B cell (primary cell): ENCODE data around the gene C4BPA.

ENCODE experiments used
- CTCF ChIP-seq: fragments of 200-600 bp; IDR thresholded peaks from one replicate; pipeline ENCODE4 v1.8.0; 2022; ENCODE audit warnings: antibody characterized with exemption, mild to moderate bottlenecking
- EZH2 ChIP-seq: IDR thresholded peaks from 2 replicates; pipeline ENCODE4 v1.6.1; 2012; ENCODE audit warnings: borderline replicate concordance, low read depth, mild to moderate bottlenecking, moderate library complexity, low read length; ENCODE audit not compliant: insufficient read depth, poor library complexity, severe bottlenecking

GRCh38 chr1:207112616-207113296, 8.7 kb downstream of the C4BPA start:
- TF ChIP-seq CTCF: no peak
- no peak for TF ChIP-seq EZH2
